Measurements from ENCODE around the gene C17orf50. TPM values are rescaled to one million over a fixed set of nuclear protein-coding genes. Genes with fewer than 3 reads are reported as not detected.
A peak's percentile ranks its signal among the peaks of the same experiment; 100 is the strongest.
"Not testable (repeated sequence)": the region's sequence is repeated elsewhere in the genome, so short reads cannot be mapped to it uniquely, and the experiment has no call there.

The C17orf50 gene
- total RNA-seq, 1 donor from 2014 or later, result not detected

DNA sequence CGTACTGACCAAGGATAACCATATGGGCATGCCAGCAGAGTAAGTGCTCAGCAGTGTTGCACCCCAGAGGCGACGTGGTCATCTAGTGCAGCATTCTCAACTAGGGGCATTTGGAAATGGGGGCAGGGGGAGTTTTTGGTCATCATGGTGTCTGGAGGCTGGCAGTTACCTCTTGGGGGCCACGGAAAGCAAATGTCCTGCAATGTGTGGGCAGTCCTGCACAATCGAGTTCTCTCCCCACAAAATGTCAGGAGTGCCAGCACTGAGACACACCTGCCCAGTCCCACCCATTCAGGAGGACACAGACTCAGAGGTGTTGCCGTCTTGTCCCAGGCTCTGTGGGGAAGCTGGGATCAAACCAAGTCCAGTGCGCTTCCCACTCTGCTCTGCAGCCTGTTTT lies 26.3 kb upstream of the C17orf50 start:
- no peak for DNase-seq (ENCODE audit: low spot score)

- DNase-seq (ENCODE audit: low spot score), result no peak
Observed at GRCh38 chr17:35735036-35735805, 25.5 kb upstream of the C17orf50 start.

- no peak for DNase-seq (ENCODE audit: low spot score)
Observed at GRCh38 chr17:35736236-35736635, 24.5 kb upstream of the C17orf50 start.

DNA sequence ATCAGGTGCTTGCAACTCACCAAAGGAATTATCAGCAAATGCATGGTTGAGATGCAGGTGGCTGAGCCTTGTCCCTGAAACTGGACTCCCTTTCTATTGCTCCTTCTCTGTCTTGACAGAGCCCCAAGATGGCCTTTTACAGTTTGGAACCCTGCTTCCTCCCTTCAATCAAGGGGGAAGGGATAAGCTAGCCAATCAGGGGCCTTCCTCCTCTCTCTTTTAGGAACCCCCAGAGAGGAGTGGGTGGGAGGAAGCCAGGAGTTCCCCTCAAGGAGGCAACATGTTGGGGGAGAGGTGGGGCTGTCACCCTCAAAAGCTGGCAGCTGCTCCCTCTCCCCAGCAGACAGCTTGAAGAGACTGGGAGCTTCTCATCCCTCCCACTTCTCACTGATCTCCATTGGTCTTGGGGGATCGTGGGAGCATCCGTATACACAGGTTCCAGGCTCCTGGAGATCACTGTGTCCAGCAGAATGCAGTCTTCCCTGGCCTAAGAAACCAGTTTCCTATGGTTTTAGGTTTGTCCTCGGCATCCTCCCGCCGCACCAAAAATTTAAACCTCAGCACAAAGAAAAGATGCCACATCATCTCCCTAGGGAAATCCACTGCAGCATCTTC lies 22.1 kb upstream of the C17orf50 start:
- no peak for DNase-seq (ENCODE audit: low spot score)

- no peak for DNase-seq (ENCODE audit: low spot score)
Observed at GRCh38 chr17:35740216-35740615, 20.5 kb upstream of the C17orf50 start.

GRCh38 chr17:35740997-35741931 lies 19.4 kb upstream of the C17orf50 start:
- no peak for DNase-seq (ENCODE audit: low spot score)

DNA sequence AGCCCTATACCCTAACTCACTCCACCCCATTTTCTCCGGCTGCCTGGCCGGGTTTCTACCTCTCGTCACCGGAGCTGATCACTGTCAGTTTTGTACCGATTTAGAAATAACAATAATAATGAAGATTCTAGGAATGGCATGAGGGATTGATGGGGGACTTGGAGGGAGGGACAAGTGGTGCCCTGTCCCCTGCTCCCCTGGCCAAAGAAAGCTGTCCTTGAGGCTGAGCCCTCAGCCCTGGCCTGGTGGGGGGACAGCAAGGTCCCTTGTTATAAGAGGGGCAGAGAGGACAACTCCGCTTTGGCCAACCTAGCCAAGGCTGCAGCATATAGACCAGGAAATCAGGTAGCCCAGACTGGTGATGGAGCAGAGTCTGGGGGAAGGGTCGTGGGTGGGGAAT lies 18.2 kb upstream of the C17orf50 start:
- no peak for DNase-seq (ENCODE audit: low spot score)

GRCh38 chr17:35742896-35743477 lies 17.7 kb upstream of the C17orf50 start:
- no peak for DNase-seq (ENCODE audit: low spot score)

DNA sequence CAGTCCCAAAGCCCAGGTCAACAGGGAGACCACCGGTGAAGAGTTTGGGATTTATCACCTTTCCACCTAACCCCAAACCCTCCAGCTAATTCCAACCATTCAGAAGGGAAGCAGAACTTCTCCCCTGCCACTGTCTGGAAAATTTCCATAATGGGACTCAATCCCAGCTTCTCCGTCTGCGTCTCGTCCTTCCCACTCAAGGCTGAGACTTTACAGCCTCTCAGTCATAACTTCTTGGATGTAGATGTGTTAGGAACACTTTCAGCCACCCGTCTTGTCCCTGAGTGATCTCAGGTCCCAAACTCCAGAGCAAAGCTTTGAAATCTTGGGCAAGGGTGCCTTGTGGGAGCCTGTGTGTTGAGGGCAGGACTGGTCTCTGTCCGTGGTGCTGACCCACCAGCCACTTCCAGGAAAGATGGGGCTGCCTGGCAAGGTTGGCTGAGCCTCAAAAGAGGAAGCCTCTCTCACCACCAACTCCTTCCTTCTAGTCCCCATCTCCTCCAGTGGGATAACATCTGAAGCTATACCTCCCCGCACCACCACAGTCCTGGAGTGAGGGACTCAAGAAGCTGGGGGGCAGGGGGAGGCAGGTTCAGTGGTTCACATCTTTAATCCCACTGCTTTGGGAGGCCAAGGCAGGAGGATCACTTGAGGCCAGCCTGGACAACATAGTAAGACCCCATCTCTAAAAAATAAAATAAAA lies 16.9 kb upstream of the C17orf50 start:
- peak; percentile 31 for DNase-seq (ENCODE audit: low spot score)

GRCh38 chr17:35744830-35745229 lies 15.9 kb upstream of the C17orf50 start:
- DNase-seq (ENCODE audit: low spot score), result no peak

- DNase-seq (ENCODE audit: low spot score), result no peak
Observed at GRCh38 chr17:35745246-35745645, 15.4 kb upstream of the C17orf50 start.

DNA sequence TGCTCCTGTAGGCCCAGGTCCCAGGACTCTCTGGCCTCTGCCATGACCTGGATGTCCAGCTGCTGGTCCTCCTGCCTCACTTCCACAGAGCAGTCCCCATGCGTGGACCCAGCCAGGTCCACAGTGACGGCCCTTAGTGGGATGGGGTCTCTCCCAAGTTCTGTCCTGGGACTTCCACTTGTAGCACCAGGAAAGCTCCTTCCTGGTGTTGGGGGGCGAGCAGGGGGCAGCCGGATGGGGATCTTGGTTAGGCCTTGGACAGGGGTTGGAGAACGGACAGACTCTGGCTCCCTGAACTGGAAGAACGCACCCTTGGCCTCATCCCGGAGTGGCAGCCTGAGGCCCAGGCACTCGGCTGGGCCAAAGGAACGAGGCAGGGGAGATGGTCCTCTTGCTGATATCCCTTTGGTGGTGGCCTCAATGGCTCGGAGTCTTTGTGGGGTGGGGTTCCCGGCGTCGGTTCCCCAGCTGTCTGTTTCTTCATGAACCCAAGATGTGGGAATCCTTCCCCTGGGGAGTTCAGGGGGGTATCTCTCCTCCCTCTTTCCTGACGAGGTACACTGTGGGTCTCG lies 14.9 kb upstream of the C17orf50 start:
- no peak for DNase-seq (ENCODE audit: low spot score)

DNA sequence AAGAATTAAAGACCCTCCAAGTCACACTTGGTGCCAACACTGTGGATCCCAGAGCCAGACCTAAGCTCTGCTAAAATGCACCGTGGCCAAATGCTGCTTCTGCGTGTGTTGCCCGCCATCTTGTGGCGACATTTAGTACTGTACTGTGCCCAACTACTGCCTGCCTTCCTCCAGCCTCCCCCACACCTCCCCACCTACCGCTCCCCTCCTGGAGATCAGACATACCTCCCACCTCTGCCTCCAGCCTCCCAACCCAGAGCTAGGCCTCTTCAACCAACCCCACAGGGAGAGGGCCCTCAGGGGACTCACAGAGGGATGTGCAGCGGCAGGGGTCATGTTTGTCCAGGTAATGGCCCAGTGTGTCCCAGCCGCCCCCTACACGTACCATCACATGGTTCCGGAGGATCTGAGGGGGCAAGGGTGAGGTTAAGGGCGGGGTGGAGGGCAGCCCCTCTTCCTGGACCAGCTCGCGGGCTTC lies 13.1 kb upstream of the C17orf50 start:
- DNase-seq (ENCODE audit: low spot score), result peak; percentile 84

DNA sequence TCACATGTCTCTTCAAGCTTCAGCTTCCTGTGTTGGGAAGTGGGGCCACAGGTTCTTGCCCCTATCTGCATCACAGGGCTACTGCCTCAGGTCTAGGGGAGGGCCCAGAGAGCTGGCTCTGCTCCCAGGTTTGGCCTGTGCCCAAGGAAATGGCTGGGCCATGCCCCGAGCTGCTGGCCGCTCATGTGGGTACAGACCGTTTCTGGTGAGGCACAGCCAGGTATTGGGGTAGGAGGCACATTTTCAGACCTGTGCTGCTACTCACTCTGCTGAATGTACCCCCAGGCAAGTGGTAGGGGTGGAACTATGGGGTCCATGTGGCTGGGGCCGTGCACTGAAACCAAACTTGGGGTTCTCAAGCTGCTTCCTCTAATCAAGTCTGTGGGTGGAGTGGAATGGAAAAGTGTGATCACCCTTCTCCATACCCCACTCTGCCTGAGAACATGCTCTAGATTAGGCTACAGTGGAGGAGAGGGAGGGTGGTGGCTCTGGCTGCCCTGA lies 12.3 kb upstream of the C17orf50 start:
- DNase-seq (ENCODE audit: low spot score), result peak; percentile 44

- no peak for DNase-seq (ENCODE audit: low spot score)
Observed at GRCh38 chr17:35748979-35749378, 11.7 kb upstream of the C17orf50 start.

DNA sequence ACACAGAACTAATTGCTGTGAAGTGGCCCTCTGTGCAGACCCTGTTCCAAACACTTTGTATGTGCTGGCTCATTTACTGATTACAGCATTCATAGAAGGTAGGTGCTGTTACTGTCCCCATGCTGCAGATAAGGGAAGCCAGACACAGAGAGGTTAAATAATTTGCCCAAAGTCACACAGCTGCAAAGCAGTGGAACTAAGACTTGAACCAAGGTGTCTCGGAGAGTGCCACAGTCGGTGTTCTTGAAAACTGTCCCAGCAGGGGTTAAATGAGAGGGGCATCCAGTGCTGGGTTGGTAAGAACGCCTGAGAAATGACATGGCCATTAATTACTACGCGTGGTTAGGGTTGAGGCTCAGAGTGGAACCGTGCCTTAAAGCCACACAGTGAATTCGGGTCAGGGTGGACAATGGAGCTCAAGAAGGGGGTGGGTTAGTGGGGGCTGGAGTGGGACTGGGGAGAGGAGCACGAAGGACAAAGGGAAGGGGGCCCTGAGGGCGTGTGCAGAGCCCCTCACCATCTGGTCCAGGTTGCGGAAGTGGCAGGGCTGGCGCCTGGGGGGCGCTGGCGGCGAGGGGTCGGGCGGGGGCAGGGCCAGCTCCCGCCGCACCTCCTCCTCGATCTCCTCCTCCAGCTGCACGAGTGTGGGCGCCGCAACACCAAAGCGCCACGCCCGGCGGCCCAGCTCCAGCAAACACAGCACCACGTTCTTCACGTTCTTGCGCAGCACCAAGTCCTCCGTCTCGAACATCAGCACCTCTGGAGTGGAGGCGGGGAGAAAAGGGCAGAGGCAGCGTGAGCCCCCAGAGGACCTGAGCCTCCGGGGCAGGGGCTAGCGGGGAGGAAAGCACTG lies 10.9 kb upstream of the C17orf50 start:
- no peak for DNase-seq (ENCODE audit: low spot score)

- DNase-seq (ENCODE audit: low spot score), result no peak
Observed at GRCh38 chr17:35750526-35751395, 9.9 kb upstream of the C17orf50 start.

- not testable (repeated sequence) for DNase-seq (ENCODE audit: low spot score)
Observed at GRCh38 chr17:35751541-35751940, 9.1 kb upstream of the C17orf50 start.

DNA sequence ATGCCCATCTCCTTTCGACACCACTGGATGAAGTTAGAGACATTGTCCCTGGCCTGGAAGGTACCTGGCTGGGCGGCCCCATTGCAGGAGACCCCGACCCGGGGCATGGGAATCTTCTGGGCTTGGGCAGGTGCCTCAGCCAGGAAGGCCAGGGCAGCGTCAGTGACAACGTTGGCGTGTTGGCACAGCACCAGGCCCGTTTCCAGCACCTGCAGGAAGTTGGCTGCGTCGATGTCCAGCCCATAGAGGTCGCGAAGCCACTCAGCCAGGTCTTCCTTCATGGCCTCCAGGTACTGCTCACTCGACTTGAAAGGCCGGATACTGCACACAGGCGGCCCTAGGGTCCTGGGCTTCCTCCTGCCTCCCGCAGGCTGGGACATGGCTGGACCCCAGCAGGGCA lies 8.2 kb upstream of the C17orf50 start:
- no peak for DNase-seq (ENCODE audit: low spot score)
